Panc1 (cell line): ENCODE data around the gene LRP1B. TPM values are rescaled to one million over a fixed set of nuclear protein-coding genes. Genes with fewer than 3 reads are reported as not detected.

Experiments used
- ATAC-seq: fragments of 200-7000 bp; cut with Tn5 transposase; 2 replicates; pipeline ENCODE4 v1.9.1; 2020; ENCODE audit warnings: mild to moderate bottlenecking, moderate library complexity
- BruUV-seq: library from RNA; stranded (reverse); fragments of 400-500 nt; replicated peaks from 2 replicates; lab custom pipeline; 2021; lab: Mats Ljungman, UMichigan
- CTCF ChIA-PET: fragments of 300-600 bp; sonication (Branson Sonifier 250); formaldehyde crosslinking; loops from one replicate; lab custom pipeline; 2022; ENCODE audit warnings: antibody characterized with exemption; lab: Charles Lee
- POLR2A ChIA-PET: fragments of 300-600 bp; sonication (Branson Sonifier 250); formaldehyde crosslinking; loops from one replicate; lab custom pipeline; 2022; ENCODE audit warnings: antibody characterized with exemption; lab: Charles Lee
- DNase-seq: peaks from one replicate; pipeline ENCODE4 v3.0.0-alpha.2; 2010; ENCODE audit warnings: low read depth, low spot score
- H3K27ac ChIP-seq: 2 replicates; pipeline ENCODE4 v1.5.1; 2011; ENCODE audit warnings: mild to moderate bottlenecking, low read length, inconsistent platforms
- H3K27me3 ChIP-seq: fragments of 200-500 bp; sonication (Bioruptor generic); 2 replicates; pipeline ENCODE4 v1.6.0; 2014; ENCODE audit warnings: low read length, inconsistent platforms; ENCODE audit not compliant: control insufficient read depth, insufficient read depth
- H3K36me3 ChIP-seq: fragments of 200-500 bp; sonication (Bioruptor generic); 2 replicates; pipeline ENCODE4 v1.5.1; 2014; ENCODE audit warnings: inconsistent platforms, mild to moderate bottlenecking, low read length, moderate library complexity; ENCODE audit not compliant: control insufficient read depth, insufficient read depth
- H3K4me1 ChIP-seq: 2 replicates; pipeline ENCODE4 v1.5.1; 2011; ENCODE audit warnings: inconsistent platforms, mild to moderate bottlenecking, low read length, moderate library complexity; ENCODE audit not compliant: control insufficient read depth, insufficient read depth
- H3K4me3 ChIP-seq, 2 experiments: 2 replicates each; pipeline ENCODE4 v1.5.1; 2011 to 2012; ENCODE audit warnings: low read depth in 2 of 2, low read length in 2 of 2, mild to moderate bottlenecking in 2 of 2, inconsistent platforms in 1 of 2, moderate library complexity in 1 of 2
- H3K9me3 ChIP-seq: fragments of 200-500 bp; sonication (Bioruptor generic); 2 replicates; pipeline ENCODE4 v1.5.1; 2014; ENCODE audit warnings: low read depth, mild to moderate bottlenecking, inconsistent platforms, low read length, moderate library complexity; ENCODE audit not compliant: control insufficient read depth, insufficient read depth
- CTCF ChIP-seq: fragments of 450-650 bp; IDR thresholded peaks from 2 replicates; pipeline ENCODE4 v1.5.1; 2017; ENCODE audit warnings: mild to moderate bottlenecking
- POLR2AphosphoS5 ChIP-seq: IDR thresholded peaks from 2 replicates; pipeline ENCODE4 v1.6.1; 2012; ENCODE audit warnings: mild to moderate bottlenecking, low read depth, low read length, moderate library complexity
- REST ChIP-seq, 2 experiments: IDR thresholded peaks; 2 replicates each; pipeline ENCODE4 v1.6.1; 2011 to 2012; ENCODE audit warnings: low read depth in 2 of 2, control low read depth in 1 of 2, low read length in 1 of 2, mild to moderate bottlenecking in 1 of 2, moderate library complexity in 1 of 2; ENCODE audit not compliant: insufficient read depth in 1 of 2
- SIN3A ChIP-seq: IDR thresholded peaks from 2 replicates; pipeline ENCODE4 v1.6.1; 2012; ENCODE audit warnings: low read depth, mild to moderate bottlenecking, low read length, moderate library complexity, borderline replicate concordance; ENCODE audit not compliant: insufficient read depth
- TCF7L2 ChIP-seq: IDR thresholded peaks from 2 replicates; pipeline ENCODE4 v1.6.1; 2011; ENCODE audit warnings: mild to moderate bottlenecking, low read depth, low read length, inconsistent platforms
- in situ Hi-C: cut with HindIII; loops from 2 replicates; pipeline ENCODE4 v1.10.0; 2016; ENCODE audit warnings: low sequenced_read_pairs, low pct_unique_long_range_greater_than_20kb
- intact Hi-C: fragments of 100-400 bp; cut with micrococcal nuclease; formaldehyde crosslinking; loops from one replicate; pipeline ENCODE4 v1.10.0; 2022; ENCODE audit not compliant: unreplicated experiment
- total RNA-seq: library from RNA; stranded (reverse); gene quantifications from one replicate; pipeline ENCODE4 v1.2.1, GENCODE V29; 2021; ENCODE audit not compliant: unreplicated experiment

Gene LRP1B
- total RNA-seq, 1 experiment from 2014 or later = 0.54 TPM

GRCh38 chr2:141037361-141037760, 1093.5 kb downstream of the LRP1B start:
- Histone ChIP-seq H3K9me3 (no peaks in the 10 kb centered on the region), H3K36me3 (no peaks in the 10 kb centered on the region), H3K27ac (no peak overlapping the region), H3K4me1 (no peaks in the 10 kb centered on the region), H3K27me3 (no peaks in the 10 kb centered on the region), H3K4me3 (no peak overlapping the region)
- BruUV-seq = no TSS peak
- ATAC-seq (no peak), DNase-seq (no peak)
- TF ChIP-seq POLR2AphosphoS5 = no peak
- no peak for TF ChIP-seq SIN3A
- no peak for TF ChIP-seq CTCF
- TF ChIP-seq REST (IDR thresholded peaks at IDR 0.05; ENCODE audit: insufficient read depth in 1 of 2, low read depth in 2 of 2, low read length in 1 of 2) = no peak
- TF ChIP-seq TCF7L2 = no peak
- ChIA-PET CTCF (no interaction called here), POLR2A (no interaction called here)
- intact Hi-C loops = no loop called here
- in situ Hi-C loops = no loop called here

- CTCF ChIA-PET = no interaction called here
- no peak overlapping the region for H3K27ac ChIP-seq
- TF ChIP-seq TCF7L2 (no peak), CTCF (no peak), POLR2AphosphoS5 (no peak), SIN3A (no peak), REST (IDR thresholded peaks at IDR 0.05; ENCODE audit: insufficient read depth in 1 of 2, low read depth in 2 of 2, low read length in 1 of 2) (no peak)
- POLR2A ChIA-PET = no interaction called here
- H3K9me3 ChIP-seq = no peaks in the 10 kb centered on the region
- no peaks in the 10 kb centered on the region for H3K36me3 ChIP-seq
- intact Hi-C loops = no loop called here
- no peak for DNase-seq
- no TSS peak for BruUV-seq
- H3K4me3 ChIP-seq = no peak overlapping the region
- H3K27me3 ChIP-seq = no peaks in the 10 kb centered on the region
- no peaks in the 10 kb centered on the region for H3K4me1 ChIP-seq
- ATAC-seq = no peak
- in situ Hi-C loops = no loop called here
Observed at GRCh38 chr2:141035846-141036420, 1094.9 kb downstream of the LRP1B start.
